Middle frontal gyrus (tissue), 1 donor: ENCODE results near the gene EIF4G1.

ENCODE experiments used
- DNase-seq: peaks from one replicate; pipeline ENCODE4 v3.0.0-alpha.2; 2015; ENCODE audit warnings: low spot score; ENCODE audit errors: extremely low spot score

EIF4G1 gene

GRCh38 chr3:184349563-184350470, 35.4 kb downstream of the EIF4G1 start:
- no peak for DNase-seq

GRCh38 chr3:184350618-184351017, 36.2 kb downstream of the EIF4G1 start:
- DNase-seq: no peak

- no peak for DNase-seq
These were observed 37.2 kb downstream of the EIF4G1 start for GRCh38 chr3:184351511-184352148.

- DNase-seq: no peak
These were observed 37.9 kb downstream of the EIF4G1 start for GRCh38 chr3:184352149-184352785.

GRCh38 chr3:184352897-184353545, 38.6 kb downstream of the EIF4G1 start:
- no peak for DNase-seq

- no peak for DNase-seq
These were observed 39.1 kb downstream of the EIF4G1 start for GRCh38 chr3:184353546-184353941.

GRCh38 chr3:184354121-184354728, 39.8 kb downstream of the EIF4G1 start:
- DNase-seq: no peak

- DNase-seq: no peak
These were observed 40.3 kb downstream of the EIF4G1 start for GRCh38 chr3:184354754-184355153.

GRCh38 chr3:184355261-184356040, 41.0 kb downstream of the EIF4G1 start:
- DNase-seq: no peak

- no peak for DNase-seq
These were observed 43.1 kb downstream of the EIF4G1 start for GRCh38 chr3:184357248-184358123.

- DNase-seq: no peak
These were observed 43.8 kb downstream of the EIF4G1 start for GRCh38 chr3:184358124-184358767.

GRCh38 chr3:184358921-184359350, 44.5 kb downstream of the EIF4G1 start:
- DNase-seq: no peak

- no peak for DNase-seq
These were observed 45.2 kb downstream of the EIF4G1 start for GRCh38 chr3:184359610-184360009.

GRCh38 chr3:184360070-184360928, 45.9 kb downstream of the EIF4G1 start:
- DNase-seq: no peak

GRCh38 chr3:184360929-184361531, 46.6 kb downstream of the EIF4G1 start:
- no peak for DNase-seq

GRCh38 chr3:184361532-184361931, 47.1 kb downstream of the EIF4G1 start, which contains the start of the genes CLCN2 and POLR2H:
TSS of gene CLCN2 (minus strand) at chr3:184361605. CDS start at chr3:184361479, 126 bp downstream.
TSS of gene POLR2H (plus strand) at chr3:184361710. CDS start at chr3:184363493, 1,783 bp downstream.
- DNase-seq: peak; percentile 68

GRCh38 chr3:184361932-184362667, 47.7 kb downstream of the EIF4G1 start:
- DNase-seq: no peak
